Measurements from ENCODE around the gene COPE.
A peak's percentile ranks its signal among the peaks of the same experiment; 100 is the strongest.

COPE gene

DNA sequence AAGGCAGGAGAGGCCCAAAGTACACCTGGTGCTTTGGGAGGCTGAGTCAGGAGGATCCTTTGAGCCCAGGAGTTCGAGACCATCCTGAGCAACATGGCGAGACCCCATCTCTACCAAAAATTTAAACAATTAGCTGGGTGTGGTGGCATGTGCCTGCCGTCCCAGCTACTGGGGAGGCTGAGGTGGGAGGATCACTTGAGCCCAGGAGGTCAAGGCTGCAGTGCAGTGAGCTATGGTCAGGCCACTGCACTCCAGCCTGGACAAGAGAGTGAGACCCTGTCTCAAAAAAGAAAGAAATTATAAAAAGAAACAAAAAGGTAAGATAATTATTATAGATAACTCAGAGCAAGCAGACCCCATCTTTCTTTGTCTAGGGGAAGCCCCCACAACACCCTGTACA lies 20.0 kb upstream of the COPE start:
- Histone ChIP-seq H3K27ac (no peak overlapping the region), H3K4me1 (ENCODE audit: control insufficient read depth in 1 of 2, insufficient read depth in 1 of 2, low read depth in 1 of 2, low read length in 1 of 2) (peaks cover 20 to 21% of the 10 kb centered on the region in 2 experiments), H3K36me3 (peaks cover 27% of the 10 kb centered on the region), H3K4me3 (ENCODE audit: low read depth in 1 of 2, low read length in 1 of 2) (no peak overlapping the region), H3K27me3 (no peaks in the 10 kb centered on the region), H3K9me3 (no peaks in the 10 kb centered on the region)
- TF ChIP-seq CTCF (IDR thresholded peaks at IDR 0.05) = no peak

DNA sequence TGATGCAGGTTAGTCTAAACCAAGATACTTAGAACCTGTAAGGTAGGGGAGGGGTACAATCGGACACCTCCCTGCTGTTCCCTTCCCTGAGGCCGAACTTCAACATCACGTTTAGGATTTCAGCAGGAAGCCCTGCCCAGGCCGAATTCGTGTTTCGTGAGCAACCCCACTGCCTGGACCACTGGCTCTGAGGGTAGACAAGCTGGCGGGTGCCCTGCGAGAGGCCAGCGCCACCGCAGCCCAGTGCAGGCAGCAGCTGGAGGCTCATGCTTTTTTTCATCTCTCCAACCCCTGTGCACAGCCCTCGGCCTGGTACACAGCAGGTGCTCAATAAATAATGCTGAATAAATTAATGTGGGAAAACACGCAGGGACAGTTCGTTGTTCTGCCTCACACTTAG lies 14.1 kb upstream of the COPE start:
- no peak overlapping the region for H3K4me3 ChIP-seq (ENCODE audit: low read depth in 1 of 2, low read length in 1 of 2)
- no peaks in the 10 kb centered on the region for H3K27me3 ChIP-seq
- H3K36me3 ChIP-seq = peaks cover 66% of the 10 kb centered on the region
- peaks cover 8 to 15% of the 10 kb centered on the region in 2 experiments for H3K4me1 ChIP-seq (ENCODE audit: control insufficient read depth in 1 of 2, insufficient read depth in 1 of 2, low read depth in 1 of 2, low read length in 1 of 2)
- no peak overlapping the region for H3K27ac ChIP-seq
- no peak for TF ChIP-seq CTCF (IDR thresholded peaks at IDR 0.05)
- H3K9me3 ChIP-seq = no peaks in the 10 kb centered on the region

GRCh38 chr19:18932216-18932841 lies 13.1 kb upstream of the COPE start:
- Histone ChIP-seq H3K4me3 (ENCODE audit: low read depth in 1 of 2, low read length in 1 of 2) (peak overlapping the region; percentile 53 to 58), H3K27ac (no peak overlapping the region)

DNA sequence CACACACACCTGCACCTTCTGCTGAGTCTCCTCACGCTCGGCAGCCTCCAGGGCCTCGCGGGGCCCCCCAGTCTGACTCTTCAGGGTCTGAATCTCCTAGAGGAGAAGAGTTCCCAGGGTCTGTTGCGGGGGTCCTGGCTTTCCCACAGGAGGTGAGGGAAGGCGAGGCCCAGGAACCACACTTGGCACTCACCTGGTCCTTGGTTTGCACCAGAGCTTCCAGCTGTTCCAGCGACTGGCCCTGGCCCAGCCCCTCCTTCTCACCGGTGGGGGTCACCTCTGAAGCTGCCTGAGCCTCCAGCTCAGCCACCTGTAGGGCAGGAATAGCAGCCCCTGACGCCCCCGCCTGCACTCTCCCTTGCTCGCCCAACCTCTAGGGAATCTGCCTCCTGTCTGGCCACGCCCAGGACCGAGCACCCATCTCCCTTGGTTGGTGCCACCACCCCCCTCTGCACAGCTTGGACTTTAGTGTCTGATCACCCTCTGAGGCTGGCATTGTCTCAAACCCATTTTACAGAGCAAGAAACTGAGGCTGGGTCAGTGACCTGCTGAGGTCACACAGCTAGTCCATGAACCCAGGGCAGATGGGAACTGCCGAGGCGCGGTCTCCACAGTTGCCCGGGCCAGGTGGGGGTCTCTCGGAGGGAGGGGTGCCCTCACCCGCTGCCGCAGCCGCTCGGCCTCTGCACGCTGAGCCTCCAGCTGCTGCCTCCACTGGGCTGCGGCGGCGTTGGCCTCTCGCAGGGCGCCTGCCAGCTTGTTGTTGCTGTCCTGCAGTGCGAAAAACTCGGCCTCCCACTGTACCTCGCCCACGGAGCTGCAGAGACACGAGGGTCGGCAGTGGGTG lies 12.4 kb upstream of the COPE start:
- Histone ChIP-seq H3K27ac (no peak overlapping the region), H3K4me1 (ENCODE audit: control insufficient read depth in 1 of 2, insufficient read depth in 1 of 2, low read depth in 1 of 2, low read length in 1 of 2) (peaks cover 8 to 15% of the 10 kb centered on the region in 2 experiments), H3K9me3 (no peaks in the 10 kb centered on the region), H3K27me3 (no peaks in the 10 kb centered on the region), H3K36me3 (peaks cover 72% of the 10 kb centered on the region), H3K4me3 (ENCODE audit: low read depth in 1 of 2, low read length in 1 of 2) (peak overlapping the region in 1 of 2 experiments; percentile 58)
- no peak for TF ChIP-seq CTCF (IDR thresholded peaks at IDR 0.05)

More at GRCh38 chr19:18932216-18932841, 13.1 kb upstream of the COPE start:
- Histone ChIP-seq H3K9me3 (no peaks in the 10 kb centered on the region), H3K27me3 (no peaks in the 10 kb centered on the region), H3K36me3 (peaks cover 69% of the 10 kb centered on the region), H3K4me1 (ENCODE audit: control insufficient read depth in 1 of 2, insufficient read depth in 1 of 2, low read depth in 1 of 2, low read length in 1 of 2) (peaks cover 8 to 15% of the 10 kb centered on the region in 2 experiments)
- peak; percentile 18 for TF ChIP-seq CTCF (IDR thresholded peaks at IDR 0.05)

- TF ChIP-seq CTCF (IDR thresholded peaks at IDR 0.05) = no peak
- H3K4me3 ChIP-seq (ENCODE audit: low read depth in 1 of 2, low read length in 1 of 2) = no peak overlapping the region
- H3K36me3 ChIP-seq = peaks cover 82% of the 10 kb centered on the region
These were observed 10.1 kb upstream of the COPE start for GRCh38 chr19:18929311-18929710.

More at GRCh38 chr19:18929311-18929710, 10.1 kb upstream of the COPE start:
- Histone ChIP-seq H3K9me3 (no peaks in the 10 kb centered on the region), H3K4me1 (ENCODE audit: control insufficient read depth in 1 of 2, insufficient read depth in 1 of 2, low read depth in 1 of 2, low read length in 1 of 2) (peaks cover 8 to 15% of the 10 kb centered on the region in 2 experiments), H3K27ac (no peak overlapping the region), H3K27me3 (no peaks in the 10 kb centered on the region)
